ENCODE measurements around the gene MUC15.

MUC15 gene

GRCh38 chr11:26551186-26551801 is 20.8 kb downstream of the MUC15 start:
- Histone ChIP-seq H3K9ac (ENCODE audit: low read depth, low read length, poor library complexity) (no peak overlapping the region), H3K4me1 (ENCODE audit: control insufficient read depth in 2 of 2, insufficient read depth in 1 of 2, low read depth in 1 of 2, low read length in 2 of 2) (no peaks in the 10 kb centered on the region), H3K27me3 (ENCODE audit: control insufficient read depth in 3 of 3, insufficient read depth in 3 of 3, low read depth in 1 of 3, low read length in 3 of 3) (no peaks in the 10 kb centered on the region), H3K4me3 (ENCODE audit: low read length in 2 of 2) (no peak overlapping the region), H4K8ac (ENCODE audit: low read depth, low read length) (no peak overlapping the region), H2BK5ac (ENCODE audit: low read length) (no peak overlapping the region), H2BK15ac (ENCODE audit: low read length) (no peak overlapping the region), H3K27ac (replicated peaks; ENCODE audit: low read length) (no peak overlapping the region), H3K23ac (ENCODE audit: low read depth, low read length, poor library complexity) (no peak overlapping the region), H3K36me3 (replicated peaks in 1 of 2; ENCODE audit: control insufficient read depth in 2 of 2, insufficient read depth in 2 of 2, low read length in 2 of 2) (no peaks in the 10 kb centered on the region), H3K9me3 (replicated peaks in 1 of 2; ENCODE audit: control insufficient read depth in 2 of 2, insufficient read depth in 1 of 2, low read depth in 1 of 2, low read length in 2 of 2) (no peaks in the 10 kb centered on the region), H3K4ac (ENCODE audit: low read length) (no peak overlapping the region), H4K91ac (ENCODE audit: low read depth, low read length, poor library complexity) (no peak overlapping the region), H2BK12ac (ENCODE audit: low read length) (no peak overlapping the region), H3K4me2 (ENCODE audit: insufficient read depth, low read length, poor library complexity, severe bottlenecking) (no peak overlapping the region), H3K79me1 (ENCODE audit: low read depth, low read length) (no peaks in the 10 kb centered on the region), H3K18ac (ENCODE audit: low read length) (no peak overlapping the region), H3K14ac (ENCODE audit: low read length) (no peak overlapping the region), H2AK5ac (ENCODE audit: low read depth, low read length) (no peak overlapping the region), H2AFZ (ENCODE audit: low read length) (no peak overlapping the region), H2BK120ac (ENCODE audit: low read depth, low read length) (no peak overlapping the region)
- no CpG with 5 or more reads among the region's 1 CpG for WGBS, 2 donors (ENCODE audit: extremely low coverage in 2 of 2, insufficient read length in 2 of 2, insufficient replicate concordance in 1 of 2)
- DNase-seq (ENCODE audit: low spot score) = no peak

GRCh38 chr11:26550022-26550421 is 22.0 kb downstream of the MUC15 start:
- H4K8ac ChIP-seq (ENCODE audit: low read depth, low read length) = no peak overlapping the region
- H3K4me3 ChIP-seq (ENCODE audit: low read length in 2 of 2) = no peak overlapping the region
- no peak overlapping the region for H3K4ac ChIP-seq (ENCODE audit: low read length)
- no peak overlapping the region for H2BK12ac ChIP-seq (ENCODE audit: low read length)
- no peaks in the 10 kb centered on the region for H3K4me1 ChIP-seq (ENCODE audit: control insufficient read depth in 2 of 2, insufficient read depth in 1 of 2, low read depth in 1 of 2, low read length in 2 of 2)
- H3K79me1 ChIP-seq (ENCODE audit: low read depth, low read length) = no peaks in the 10 kb centered on the region
- no peak overlapping the region for H3K18ac ChIP-seq (ENCODE audit: low read length)
- H3K27me3 ChIP-seq (ENCODE audit: control insufficient read depth in 3 of 3, insufficient read depth in 3 of 3, low read depth in 1 of 3, low read length in 3 of 3) = no peaks in the 10 kb centered on the region
- H3K36me3 ChIP-seq (replicated peaks in 1 of 2; ENCODE audit: control insufficient read depth in 2 of 2, insufficient read depth in 2 of 2, low read length in 2 of 2) = no peaks in the 10 kb centered on the region
- H3K4me2 ChIP-seq (ENCODE audit: insufficient read depth, low read length, poor library complexity, severe bottlenecking) = no peak overlapping the region
- H2AFZ ChIP-seq (ENCODE audit: low read length) = no peak overlapping the region
- no peak overlapping the region for H3K23ac ChIP-seq (ENCODE audit: low read depth, low read length, poor library complexity)
- WGBS, 2 donors (ENCODE audit: extremely low coverage in 2 of 2, insufficient read length in 2 of 2, insufficient replicate concordance in 1 of 2) = no CpG with 5 or more reads among the region's 1 CpG
- H2BK5ac ChIP-seq (ENCODE audit: low read length) = no peak overlapping the region
- H4K91ac ChIP-seq (ENCODE audit: low read depth, low read length, poor library complexity) = no peak overlapping the region
- H3K9me3 ChIP-seq (replicated peaks in 1 of 2; ENCODE audit: control insufficient read depth in 2 of 2, insufficient read depth in 1 of 2, low read depth in 1 of 2, low read length in 2 of 2) = no peaks in the 10 kb centered on the region
- no peak overlapping the region for H2AK5ac ChIP-seq (ENCODE audit: low read depth, low read length)
- no peak overlapping the region for H2BK15ac ChIP-seq (ENCODE audit: low read length)
- H2BK120ac ChIP-seq (ENCODE audit: low read depth, low read length) = no peak overlapping the region
- no peak for DNase-seq (ENCODE audit: low spot score)
- H3K9ac ChIP-seq (ENCODE audit: low read depth, low read length, poor library complexity) = no peak overlapping the region
- H3K27ac ChIP-seq (replicated peaks; ENCODE audit: low read length) = no peak overlapping the region
- H3K14ac ChIP-seq (ENCODE audit: low read length) = no peak overlapping the region

GRCh38 chr11:26549176-26549575 is 22.9 kb downstream of the MUC15 start:
- WGBS, 2 donors (ENCODE audit: extremely low coverage in 2 of 2, insufficient read length in 2 of 2, insufficient replicate concordance in 1 of 2) = no CpG with 5 or more reads among the region's 2 CpGs
- H3K36me3 ChIP-seq (replicated peaks in 1 of 2; ENCODE audit: control insufficient read depth in 2 of 2, insufficient read depth in 2 of 2, low read length in 2 of 2) = no peaks in the 10 kb centered on the region
- H3K4ac ChIP-seq (ENCODE audit: low read length) = no peak overlapping the region

GRCh38 chr11:26541870-26542269 is 30.2 kb downstream of the MUC15 start:
- H3K14ac ChIP-seq (ENCODE audit: low read length) = no peak overlapping the region
- DNase-seq (ENCODE audit: low spot score) = no peak
- H3K79me1 ChIP-seq (ENCODE audit: low read depth, low read length) = no peaks in the 10 kb centered on the region
- H3K18ac ChIP-seq (ENCODE audit: low read length) = no peak overlapping the region
- no peak overlapping the region for H4K91ac ChIP-seq (ENCODE audit: low read depth, low read length, poor library complexity)
- H4K8ac ChIP-seq (ENCODE audit: low read depth, low read length) = no peak overlapping the region
- no peaks in the 10 kb centered on the region for H3K9me3 ChIP-seq (replicated peaks in 1 of 2; ENCODE audit: control insufficient read depth in 2 of 2, insufficient read depth in 1 of 2, low read depth in 1 of 2, low read length in 2 of 2)
- H2AK5ac ChIP-seq (ENCODE audit: low read depth, low read length) = no peak overlapping the region
- H3K4ac ChIP-seq (ENCODE audit: low read length) = no peak overlapping the region
- H3K23ac ChIP-seq (ENCODE audit: low read depth, low read length, poor library complexity) = no peak overlapping the region
- no peak overlapping the region for H3K4me3 ChIP-seq (ENCODE audit: low read length in 2 of 2)
- no peak overlapping the region for H2BK5ac ChIP-seq (ENCODE audit: low read length)
- H3K4me2 ChIP-seq (ENCODE audit: insufficient read depth, low read length, poor library complexity, severe bottlenecking) = no peak overlapping the region
- no peak overlapping the region for H2BK15ac ChIP-seq (ENCODE audit: low read length)
- no peak overlapping the region for H3K9ac ChIP-seq (ENCODE audit: low read depth, low read length, poor library complexity)
- no peak overlapping the region for H3K27ac ChIP-seq (replicated peaks; ENCODE audit: low read length)
- H3K27me3 ChIP-seq (ENCODE audit: control insufficient read depth in 3 of 3, insufficient read depth in 3 of 3, low read depth in 1 of 3, low read length in 3 of 3) = no peaks in the 10 kb centered on the region
- no peak overlapping the region for H2BK12ac ChIP-seq (ENCODE audit: low read length)
- no CpG with 5 or more reads among the region's 2 CpGs for WGBS, 2 donors (ENCODE audit: extremely low coverage in 2 of 2, insufficient read length in 2 of 2, insufficient replicate concordance in 1 of 2)
- no peaks in the 10 kb centered on the region for H3K4me1 ChIP-seq (ENCODE audit: control insufficient read depth in 2 of 2, insufficient read depth in 1 of 2, low read depth in 1 of 2, low read length in 2 of 2)
- no peak overlapping the region for H2BK120ac ChIP-seq (ENCODE audit: low read depth, low read length)
- H3K36me3 ChIP-seq (replicated peaks in 1 of 2; ENCODE audit: control insufficient read depth in 2 of 2, insufficient read depth in 2 of 2, low read length in 2 of 2) = no peaks in the 10 kb centered on the region
- no peak overlapping the region for H2AFZ ChIP-seq (ENCODE audit: low read length)

More at GRCh38 chr11:26549176-26549575, 22.9 kb downstream of the MUC15 start:
- Histone ChIP-seq H2BK120ac (ENCODE audit: low read depth, low read length) (no peak overlapping the region), H3K27me3 (ENCODE audit: control insufficient read depth in 3 of 3, insufficient read depth in 3 of 3, low read depth in 1 of 3, low read length in 3 of 3) (no peaks in the 10 kb centered on the region), H3K4me2 (ENCODE audit: insufficient read depth, low read length, poor library complexity, severe bottlenecking) (no peak overlapping the region), H3K27ac (replicated peaks; ENCODE audit: low read length) (no peak overlapping the region), H2AFZ (ENCODE audit: low read length) (no peak overlapping the region), H2BK15ac (ENCODE audit: low read length) (no peak overlapping the region), H2AK5ac (ENCODE audit: low read depth, low read length) (no peak overlapping the region), H3K9ac (ENCODE audit: low read depth, low read length, poor library complexity) (no peak overlapping the region), H3K4me3 (ENCODE audit: low read length in 2 of 2) (no peak overlapping the region), H3K18ac (ENCODE audit: low read length) (no peak overlapping the region), H3K14ac (ENCODE audit: low read length) (no peak overlapping the region), H4K91ac (ENCODE audit: low read depth, low read length, poor library complexity) (no peak overlapping the region), H3K23ac (ENCODE audit: low read depth, low read length, poor library complexity) (no peak overlapping the region), H3K4me1 (ENCODE audit: control insufficient read depth in 2 of 2, insufficient read depth in 1 of 2, low read depth in 1 of 2, low read length in 2 of 2) (no peaks in the 10 kb centered on the region), H2BK12ac (ENCODE audit: low read length) (no peak overlapping the region), H2BK5ac (ENCODE audit: low read length) (no peak overlapping the region), H4K8ac (ENCODE audit: low read depth, low read length) (no peak overlapping the region), H3K79me1 (ENCODE audit: low read depth, low read length) (no peaks in the 10 kb centered on the region), H3K9me3 (replicated peaks in 1 of 2; ENCODE audit: control insufficient read depth in 2 of 2, insufficient read depth in 1 of 2, low read depth in 1 of 2, low read length in 2 of 2) (no peaks in the 10 kb centered on the region)
- no peak for DNase-seq (ENCODE audit: low spot score)

Data from neuronal stem cell (in vitro differentiated cells).